Testis (tissue), 2 donors: ENCODE measurements around the gene CHRD.

Experiments used
- POLR2A ChIP-seq: fragments of 450-650 bp; IDR thresholded peaks from one replicate; pipeline ENCODE4 v1.6.1; 2017; ENCODE audit warnings: antibody characterized with exemption, mild to moderate bottlenecking, moderate library complexity
- TF ChIP-seq, protein P1 (sequence below), 3 experiments: fragments of 450-650 bp in 2 of 3; fragments of 200-600 bp in 1 of 3; sonication (generic) in 1 of 3; IDR thresholded peaks; one replicate each; pipeline ENCODE4 v1.5.1; 2016 to 2019; ENCODE audit warnings: antibody characterized with exemption in 3 of 3, mild to moderate bottlenecking in 2 of 3, moderate library complexity in 1 of 3

DNA sequence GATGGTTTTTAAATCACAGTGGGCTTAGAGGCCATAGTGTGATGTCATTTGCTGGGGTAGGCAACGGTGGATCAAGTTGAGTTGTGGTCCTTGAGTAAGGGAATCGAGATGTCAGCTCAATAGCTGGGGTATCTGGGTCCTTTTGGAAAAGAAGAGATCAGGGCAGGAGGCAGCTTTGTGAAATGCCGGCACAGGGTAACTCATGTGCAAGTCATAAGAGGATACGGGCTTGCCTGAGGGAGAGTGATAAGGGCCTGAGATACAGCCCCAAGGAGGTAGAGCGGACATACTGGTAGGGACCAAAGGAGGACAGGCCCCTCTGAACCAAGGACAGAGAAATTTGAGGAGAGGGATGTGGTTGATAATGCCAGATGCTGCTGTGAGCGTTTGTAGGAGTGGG lies 46.7 kb upstream of the CHRD start:
- TF ChIP-seq, protein P1, sequence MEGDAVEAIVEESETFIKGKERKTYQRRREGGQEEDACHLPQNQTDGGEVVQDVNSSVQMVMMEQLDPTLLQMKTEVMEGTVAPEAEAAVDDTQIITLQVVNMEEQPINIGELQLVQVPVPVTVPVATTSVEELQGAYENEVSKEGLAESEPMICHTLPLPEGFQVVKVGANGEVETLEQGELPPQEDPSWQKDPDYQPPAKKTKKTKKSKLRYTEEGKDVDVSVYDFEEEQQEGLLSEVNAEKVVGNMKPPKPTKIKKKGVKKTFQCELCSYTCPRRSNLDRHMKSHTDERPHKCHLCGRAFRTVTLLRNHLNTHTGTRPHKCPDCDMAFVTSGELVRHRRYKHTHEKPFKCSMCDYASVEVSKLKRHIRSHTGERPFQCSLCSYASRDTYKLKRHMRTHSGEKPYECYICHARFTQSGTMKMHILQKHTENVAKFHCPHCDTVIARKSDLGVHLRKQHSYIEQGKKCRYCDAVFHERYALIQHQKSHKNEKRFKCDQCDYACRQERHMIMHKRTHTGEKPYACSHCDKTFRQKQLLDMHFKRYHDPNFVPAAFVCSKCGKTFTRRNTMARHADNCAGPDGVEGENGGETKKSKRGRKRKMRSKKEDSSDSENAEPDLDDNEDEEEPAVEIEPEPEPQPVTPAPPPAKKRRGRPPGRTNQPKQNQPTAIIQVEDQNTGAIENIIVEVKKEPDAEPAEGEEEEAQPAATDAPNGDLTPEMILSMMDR (IDR thresholded peaks at IDR 0.05), result no peak
- TF ChIP-seq POLR2A, result no peak
